IMR-90 (cell line): Measurements from ENCODE around the gene CSNK1G2. TPM values are rescaled to one million over a fixed set of nuclear protein-coding genes. Genes with fewer than 3 reads are reported as not detected.

Source experiments
- ATAC-seq: fragments of 200-7000 bp; cut with Tn5 transposase; 2 replicates; pipeline ENCODE4 v1.9.1; 2020; ENCODE audit warnings: low read depth, mild to moderate bottlenecking, moderate library complexity
- BruUV-seq: library from RNA; stranded (reverse); fragments of 400-500 nt; replicated peaks from 2 replicates; lab custom pipeline; 2021; lab: Mats Ljungman, UMichigan
- CTCF ChIA-PET: fragments of 300-600 bp; formaldehyde crosslinking; extraction: SDS; loops from one replicate; lab custom pipeline; 2021; ENCODE audit warnings: antibody characterized with exemption; lab: Yijun Ruan, JAX
- POLR2A ChIA-PET: fragments of 300-600 bp; sonication (Branson Sonifier 250); formaldehyde crosslinking; loops from one replicate; lab custom pipeline; 2022; ENCODE audit warnings: antibody characterized with exemption; ENCODE audit not compliant: unreplicated experiment; lab: Charles Lee
- DNase-seq: peaks from one replicate; pipeline ENCODE4 v3.0.0; 2013
- H2AFZ ChIP-seq: replicated peaks from 2 replicates; pipeline ENCODE3; 2013; ENCODE audit warnings: low read length, mild to moderate bottlenecking; ENCODE audit not compliant: poor library complexity
- H2AK5ac ChIP-seq: 2 replicates; pipeline ENCODE4 v1.6.1; 2013; ENCODE audit warnings: low read depth, low read length, inconsistent platforms
- H2AK9ac ChIP-seq: replicated peaks from 2 replicates; pipeline ENCODE3; 2013; ENCODE audit warnings: mild to moderate bottlenecking, low read depth, low read length, moderate library complexity; ENCODE audit not compliant: poor library complexity
- H2BK120ac ChIP-seq: 2 replicates; pipeline ENCODE4 v1.6.1; 2013; ENCODE audit warnings: low read depth, low read length, inconsistent platforms
- H2BK15ac ChIP-seq: 3 replicates; pipeline ENCODE4 v1.6.1; 2013; ENCODE audit warnings: low read depth, low read length, inconsistent platforms
- H2BK20ac ChIP-seq: 2 replicates; pipeline ENCODE4 v1.6.1; 2013; ENCODE audit warnings: low read depth, mild to moderate bottlenecking, inconsistent platforms, low read length, moderate library complexity
- H2BK5ac ChIP-seq: 2 replicates; pipeline ENCODE4 v1.6.1; 2013; ENCODE audit warnings: mild to moderate bottlenecking, low read depth, low read length, inconsistent platforms; ENCODE audit not compliant: poor library complexity, severe bottlenecking
- H3K14ac ChIP-seq: replicated peaks from 2 replicates; pipeline ENCODE4 v1.6.1; 2013; ENCODE audit warnings: low read depth, low read length, inconsistent platforms
- H3K18ac ChIP-seq: 2 replicates; pipeline ENCODE4 v1.6.1; 2013; ENCODE audit warnings: low read depth, low read length, control low read depth
- H3K23ac ChIP-seq: 2 replicates; pipeline ENCODE4 v1.6.1; 2013; ENCODE audit warnings: low read depth, low read length, inconsistent platforms
- H3K27ac ChIP-seq: 2 replicates; pipeline ENCODE4 v1.5.1; 2013; ENCODE audit warnings: mild to moderate bottlenecking, control low read depth, low read length; ENCODE audit not compliant: insufficient read depth
- H3K27me3 ChIP-seq: 2 replicates; pipeline ENCODE4 v1.6.1; 2013; ENCODE audit warnings: low read length; ENCODE audit not compliant: control insufficient read depth, insufficient read depth
- H3K36me3 ChIP-seq: 2 replicates; pipeline ENCODE4 v1.6.1; 2013; ENCODE audit warnings: low read length, mixed read lengths; ENCODE audit not compliant: control insufficient read depth, insufficient read depth
- H3K4ac ChIP-seq: 2 replicates; pipeline ENCODE4 v1.6.1; 2013; ENCODE audit warnings: low read depth, low read length, inconsistent platforms
- H3K4me1 ChIP-seq: 2 replicates; pipeline ENCODE4 v1.6.1; 2013; ENCODE audit warnings: low read length, mixed read lengths; ENCODE audit not compliant: control insufficient read depth, insufficient read depth
- H3K4me2 ChIP-seq: 2 replicates; pipeline ENCODE4 v1.6.1; 2013; ENCODE audit warnings: low read depth, mild to moderate bottlenecking, control low read depth, low read length, moderate library complexity
- H3K4me3 ChIP-seq: 2 replicates; pipeline ENCODE4 v1.5.1; 2013; ENCODE audit warnings: low read depth, mild to moderate bottlenecking, control low read depth, low read length, moderate library complexity; ENCODE audit not compliant: insufficient read depth
- H3K56ac ChIP-seq: 2 replicates; pipeline ENCODE4 v1.6.1; 2013; ENCODE audit warnings: low read length, inconsistent platforms; ENCODE audit not compliant: insufficient read depth; ENCODE audit errors: extremely low read depth
- H3K79me1 ChIP-seq, 2 experiments: 2 replicates each; pipeline ENCODE4 v1.6.1; 2013; ENCODE audit warnings: low read length in 2 of 2, inconsistent platforms in 1 of 2, low read depth in 1 of 2
- H3K9ac ChIP-seq: 2 replicates; pipeline ENCODE4 v1.6.1; 2013; ENCODE audit warnings: low read depth, low read length, control low read depth
- H3K9me1 ChIP-seq: 2 replicates; pipeline ENCODE4 v1.6.1; 2013; ENCODE audit warnings: low read length, inconsistent platforms; ENCODE audit not compliant: insufficient read depth
- H3K9me3 ChIP-seq: 2 replicates; pipeline ENCODE4 v1.6.1; 2013; ENCODE audit warnings: low read length; ENCODE audit not compliant: control insufficient read depth, insufficient read depth
- H4K20me1 ChIP-seq: 2 replicates; pipeline ENCODE4 v1.6.1; 2013; ENCODE audit warnings: low read length, inconsistent platforms; ENCODE audit not compliant: insufficient read depth
- H4K5ac ChIP-seq: 2 replicates; pipeline ENCODE4 v1.6.1; 2013; ENCODE audit warnings: mild to moderate bottlenecking, low read depth, low read length, control low read depth
- H4K8ac ChIP-seq, 2 experiments: 2 replicates each; pipeline ENCODE4 v1.6.1; 2013; ENCODE audit warnings: low read depth in 2 of 2, low read length in 2 of 2, control low read depth in 1 of 2, inconsistent platforms in 1 of 2
- H4K91ac ChIP-seq: 2 replicates; pipeline ENCODE4 v1.6.1; 2013; ENCODE audit warnings: low read depth, low read length, inconsistent platforms; ENCODE audit not compliant: insufficient read depth
- BHLHE40 ChIP-seq: fragments of 150-350 bp; IDR thresholded peaks from 2 replicates; pipeline ENCODE4 v1.6.1; 2016; ENCODE audit warnings: mild to moderate bottlenecking, low read depth, low read length
- CEBPB ChIP-seq: IDR thresholded peaks from 2 replicates; pipeline ENCODE4 v1.6.1; 2012; ENCODE audit warnings: low read depth, low read length, improper control_type of control experiment
- FOS ChIP-seq: fragments of 150-350 bp; IDR thresholded peaks from 2 replicates; pipeline ENCODE4 v1.6.1; 2016; ENCODE audit warnings: low read depth, low read length
- MAZ ChIP-seq: IDR thresholded peaks from 2 replicates; pipeline ENCODE4 v1.6.1; 2012; ENCODE audit warnings: low read depth, mild to moderate bottlenecking, low read length, improper control_type of control experiment, moderate library complexity, borderline replicate concordance
- MXI1 ChIP-seq: IDR thresholded peaks from 2 replicates; pipeline ENCODE4 v1.6.1; 2012; ENCODE audit warnings: low read depth, mild to moderate bottlenecking, low read length, moderate library complexity, borderline replicate concordance
- NFE2L2 ChIP-seq: fragments of 150-350 bp; IDR thresholded peaks from 2 replicates; pipeline ENCODE4 v1.6.1; 2016; ENCODE audit warnings: low read depth, mild to moderate bottlenecking, low read length
- POLR2A ChIP-seq: IDR thresholded peaks from 2 replicates; pipeline ENCODE4 v1.6.1; 2012; ENCODE audit warnings: mild to moderate bottlenecking, low read depth, low read length
- RCOR1 ChIP-seq: IDR thresholded peaks from 2 replicates; pipeline ENCODE4 v1.6.1; 2012; ENCODE audit warnings: mild to moderate bottlenecking, low read length, improper control_type of control experiment; ENCODE audit not compliant: insufficient replicate concordance
- SMC3 ChIP-seq: fragments of 150-350 bp; IDR thresholded peaks from 2 replicates; pipeline ENCODE4 v1.6.1; 2016; ENCODE audit warnings: low read depth, mild to moderate bottlenecking, antibody characterized with exemption, low read length, moderate library complexity
- WGBS, 2 experiments: methylation state at CpG; one replicate each; pipeline versions ENCODE4 v1.1.5 to v1.1.7; 2013; ENCODE audit warnings: missing lambda C conversion rate in 2 of 2; ENCODE audit not compliant: insufficient read length in 1 of 2; ENCODE audit errors: extremely low coverage in 2 of 2; 5-methylcytosine and 5-hydroxymethylcytosine counted together
- dilution Hi-C: fragments of 300-500 bp; cut with HindIII; formaldehyde crosslinking; loops from one replicate; pipeline ENCODE4 v1.14.3; 2018; ENCODE audit warnings: low sequenced_read_pairs; ENCODE audit not compliant: unreplicated experiment
- in situ Hi-C: fragments of 300-500 bp; cut with MboI; formaldehyde crosslinking; loops from 3 replicates; pipeline ENCODE4 v1.14.3; 2019; ENCODE audit warnings: low sequenced_read_pairs, inconsistent platforms, mixed read lengths
- intact Hi-C: fragments of 100-400 bp; cut with micrococcal nuclease; formaldehyde crosslinking; loops from 2 replicates; pipeline ENCODE4 v1.10.0; 2022
- polyA plus RNA-seq, 3 experiments: library from polyadenylated mRNA; depleted of rRNA; stranded (reverse); fragments of >200 nt; gene quantifications; 2 replicates each; pipeline ENCODE4 v1.2.3, GENCODE V29; 2012; ENCODE audit warnings: low replicate concordance in 1 of 3
- total RNA-seq: library from RNA; depleted of rRNA; stranded (reverse); fragments of >200 nt; gene quantifications from 2 replicates; pipeline ENCODE4 v1.2.3, GENCODE V29; 2012
- TF ChIP-seq, protein P1 (sequence below): fragments of 150-350 bp; IDR thresholded peaks from 2 replicates; pipeline ENCODE4 v1.6.1; 2017; ENCODE audit warnings: mild to moderate bottlenecking, antibody characterized with exemption, low read length, low read depth
- TF ChIP-seq, protein P2 (sequence below): conservative IDR thresholded peaks from 2 replicates; pipeline ENCODE4 v1.5.1; 2012; ENCODE audit warnings: mild to moderate bottlenecking, low read depth, low read length, improper control_type of control experiment
- TF ChIP-seq, protein P3 (sequence below): fragments of 150-350 bp; IDR thresholded peaks from 2 replicates; pipeline ENCODE4 v1.6.1; 2016; ENCODE audit warnings: low read depth, mild to moderate bottlenecking, low read length, moderate library complexity, borderline replicate concordance

CSNK1G2 gene
- total and polyA plus RNA-seq, 2 of the 4 experiments (the other 2 are of a cell fraction): 38.0 to 96.3 TPM

DNA sequence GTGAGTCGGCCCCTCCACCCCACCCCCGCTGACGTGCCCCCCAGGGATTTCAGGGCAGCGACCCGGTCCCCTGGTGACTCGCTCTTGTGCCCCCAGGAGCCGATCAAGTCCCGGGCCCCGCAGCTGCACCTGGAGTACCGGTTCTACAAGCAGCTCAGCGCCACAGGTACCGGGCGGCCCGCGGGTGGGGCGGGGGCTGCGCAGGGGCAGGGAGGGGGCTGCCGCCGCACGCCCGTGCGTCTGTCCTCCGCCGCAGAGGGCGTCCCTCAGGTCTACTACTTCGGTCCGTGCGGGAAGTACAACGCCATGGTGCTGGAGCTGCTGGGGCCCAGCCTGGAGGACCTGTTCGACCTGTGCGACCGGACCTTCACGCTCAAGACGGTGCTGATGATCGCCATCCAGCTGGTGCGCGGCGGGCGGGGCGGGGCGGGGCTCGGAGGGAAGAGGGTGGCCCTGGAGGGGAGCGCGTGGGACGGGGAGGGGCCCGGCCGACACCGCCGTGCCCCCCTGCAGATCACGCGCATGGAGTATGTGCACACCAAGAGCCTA lies 37.4 kb downstream of the CSNK1G2 start:
- Histone ChIP-seq H3K9me1 (peaks cover 4% of the 10 kb centered on the region), H3K9ac (no peak overlapping the region), H2BK5ac (no peak overlapping the region), H2AK5ac (no peak overlapping the region), H3K27ac (no peak overlapping the region), H4K5ac (no peak overlapping the region), H3K9me3 (no peaks in the 10 kb centered on the region), H4K91ac (no peak overlapping the region), H3K4me3 (no peak overlapping the region), H3K18ac (no peak overlapping the region), H3K14ac (no peak overlapping the region), H3K27me3 (no peaks in the 10 kb centered on the region), H3K23ac (no peak overlapping the region), H4K8ac (no peak overlapping the region), H2AK9ac (no peak overlapping the region), H3K56ac (no peak overlapping the region), H3K4me1 (no peaks in the 10 kb centered on the region), H2BK15ac (no peak overlapping the region), H3K4ac (no peak overlapping the region), H3K36me3 (peaks cover 46% of the 10 kb centered on the region), H2AFZ (no peak overlapping the region), H3K79me1 (peaks cover 5 to 39% of the 10 kb centered on the region in 2 experiments), H4K20me1 (peaks cover 40% of the 10 kb centered on the region), H2BK20ac (no peak overlapping the region), H2BK120ac (no peak overlapping the region), H3K4me2 (no peak overlapping the region)
- ChIA-PET POLR2A (no interaction called here), CTCF (no interaction called here)
- no TSS peak for BruUV-seq
- intact Hi-C loops (no loop called here), dilution Hi-C loops (no loop called here), in situ Hi-C loops (no loop called here)
- DNase-seq (no peak), ATAC-seq (no peak)
- WGBS, 2 experiments: 98% methylated on average over 38 of the region's 51 CpGs; no CpG with 5 or more reads in 1 of the 2 experiments
- TF ChIP-seq RCOR1: no peak
- TF ChIP-seq, protein P1, sequence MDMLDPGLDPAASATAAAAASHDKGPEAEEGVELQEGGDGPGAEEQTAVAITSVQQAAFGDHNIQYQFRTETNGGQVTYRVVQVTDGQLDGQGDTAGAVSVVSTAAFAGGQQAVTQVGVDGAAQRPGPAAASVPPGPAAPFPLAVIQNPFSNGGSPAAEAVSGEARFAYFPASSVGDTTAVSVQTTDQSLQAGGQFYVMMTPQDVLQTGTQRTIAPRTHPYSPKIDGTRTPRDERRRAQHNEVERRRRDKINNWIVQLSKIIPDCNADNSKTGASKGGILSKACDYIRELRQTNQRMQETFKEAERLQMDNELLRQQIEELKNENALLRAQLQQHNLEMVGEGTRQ: no peak
- no peak for TF ChIP-seq MAZ
- no peak for TF ChIP-seq NFE2L2
- TF ChIP-seq, protein P2, sequence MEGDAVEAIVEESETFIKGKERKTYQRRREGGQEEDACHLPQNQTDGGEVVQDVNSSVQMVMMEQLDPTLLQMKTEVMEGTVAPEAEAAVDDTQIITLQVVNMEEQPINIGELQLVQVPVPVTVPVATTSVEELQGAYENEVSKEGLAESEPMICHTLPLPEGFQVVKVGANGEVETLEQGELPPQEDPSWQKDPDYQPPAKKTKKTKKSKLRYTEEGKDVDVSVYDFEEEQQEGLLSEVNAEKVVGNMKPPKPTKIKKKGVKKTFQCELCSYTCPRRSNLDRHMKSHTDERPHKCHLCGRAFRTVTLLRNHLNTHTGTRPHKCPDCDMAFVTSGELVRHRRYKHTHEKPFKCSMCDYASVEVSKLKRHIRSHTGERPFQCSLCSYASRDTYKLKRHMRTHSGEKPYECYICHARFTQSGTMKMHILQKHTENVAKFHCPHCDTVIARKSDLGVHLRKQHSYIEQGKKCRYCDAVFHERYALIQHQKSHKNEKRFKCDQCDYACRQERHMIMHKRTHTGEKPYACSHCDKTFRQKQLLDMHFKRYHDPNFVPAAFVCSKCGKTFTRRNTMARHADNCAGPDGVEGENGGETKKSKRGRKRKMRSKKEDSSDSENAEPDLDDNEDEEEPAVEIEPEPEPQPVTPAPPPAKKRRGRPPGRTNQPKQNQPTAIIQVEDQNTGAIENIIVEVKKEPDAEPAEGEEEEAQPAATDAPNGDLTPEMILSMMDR: no peak
- no peak for TF ChIP-seq CEBPB
- TF ChIP-seq SMC3: no peak
- no peak for TF ChIP-seq FOS
- no peak for TF ChIP-seq POLR2A
- TF ChIP-seq, protein P3, sequence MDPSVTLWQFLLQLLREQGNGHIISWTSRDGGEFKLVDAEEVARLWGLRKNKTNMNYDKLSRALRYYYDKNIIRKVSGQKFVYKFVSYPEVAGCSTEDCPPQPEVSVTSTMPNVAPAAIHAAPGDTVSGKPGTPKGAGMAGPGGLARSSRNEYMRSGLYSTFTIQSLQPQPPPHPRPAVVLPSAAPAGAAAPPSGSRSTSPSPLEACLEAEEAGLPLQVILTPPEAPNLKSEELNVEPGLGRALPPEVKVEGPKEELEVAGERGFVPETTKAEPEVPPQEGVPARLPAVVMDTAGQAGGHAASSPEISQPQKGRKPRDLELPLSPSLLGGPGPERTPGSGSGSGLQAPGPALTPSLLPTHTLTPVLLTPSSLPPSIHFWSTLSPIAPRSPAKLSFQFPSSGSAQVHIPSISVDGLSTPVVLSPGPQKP: no peak
- TF ChIP-seq BHLHE40: no peak
- no peak for TF ChIP-seq MXI1
